ENCODE data around the gene ELP1.
"Not testable (repeated sequence)": the region's sequence is repeated elsewhere in the genome, so short reads cannot be mapped to it uniquely, and the experiment has no call there.

- TF ChIP-seq, protein P1, sequence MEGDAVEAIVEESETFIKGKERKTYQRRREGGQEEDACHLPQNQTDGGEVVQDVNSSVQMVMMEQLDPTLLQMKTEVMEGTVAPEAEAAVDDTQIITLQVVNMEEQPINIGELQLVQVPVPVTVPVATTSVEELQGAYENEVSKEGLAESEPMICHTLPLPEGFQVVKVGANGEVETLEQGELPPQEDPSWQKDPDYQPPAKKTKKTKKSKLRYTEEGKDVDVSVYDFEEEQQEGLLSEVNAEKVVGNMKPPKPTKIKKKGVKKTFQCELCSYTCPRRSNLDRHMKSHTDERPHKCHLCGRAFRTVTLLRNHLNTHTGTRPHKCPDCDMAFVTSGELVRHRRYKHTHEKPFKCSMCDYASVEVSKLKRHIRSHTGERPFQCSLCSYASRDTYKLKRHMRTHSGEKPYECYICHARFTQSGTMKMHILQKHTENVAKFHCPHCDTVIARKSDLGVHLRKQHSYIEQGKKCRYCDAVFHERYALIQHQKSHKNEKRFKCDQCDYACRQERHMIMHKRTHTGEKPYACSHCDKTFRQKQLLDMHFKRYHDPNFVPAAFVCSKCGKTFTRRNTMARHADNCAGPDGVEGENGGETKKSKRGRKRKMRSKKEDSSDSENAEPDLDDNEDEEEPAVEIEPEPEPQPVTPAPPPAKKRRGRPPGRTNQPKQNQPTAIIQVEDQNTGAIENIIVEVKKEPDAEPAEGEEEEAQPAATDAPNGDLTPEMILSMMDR (IDR thresholded peaks at IDR 0.05): not testable (repeated sequence)
- TF ChIP-seq POLR2A (IDR thresholded peaks at IDR 0.05): not testable (repeated sequence)
Observed at GRCh38 chr9:108899023-108899695, 34.8 kb downstream of the ELP1 start.
